NCI-H146 treated with DMSO at 0.1 percent for 48 hours (cell line): ENCODE results near the gene TC2N.
"Not testable (repeated sequence)": the region's sequence is repeated elsewhere in the genome, so short reads cannot be mapped to it uniquely, and the experiment has no call there.

ENCODE experiments used
- DNase-seq: peaks from one replicate; lab custom pipeline; 2025; ENCODE audit not compliant: unreplicated experiment; lab: John Stamatoyannopoulos, UW

Gene TC2N

DNA sequence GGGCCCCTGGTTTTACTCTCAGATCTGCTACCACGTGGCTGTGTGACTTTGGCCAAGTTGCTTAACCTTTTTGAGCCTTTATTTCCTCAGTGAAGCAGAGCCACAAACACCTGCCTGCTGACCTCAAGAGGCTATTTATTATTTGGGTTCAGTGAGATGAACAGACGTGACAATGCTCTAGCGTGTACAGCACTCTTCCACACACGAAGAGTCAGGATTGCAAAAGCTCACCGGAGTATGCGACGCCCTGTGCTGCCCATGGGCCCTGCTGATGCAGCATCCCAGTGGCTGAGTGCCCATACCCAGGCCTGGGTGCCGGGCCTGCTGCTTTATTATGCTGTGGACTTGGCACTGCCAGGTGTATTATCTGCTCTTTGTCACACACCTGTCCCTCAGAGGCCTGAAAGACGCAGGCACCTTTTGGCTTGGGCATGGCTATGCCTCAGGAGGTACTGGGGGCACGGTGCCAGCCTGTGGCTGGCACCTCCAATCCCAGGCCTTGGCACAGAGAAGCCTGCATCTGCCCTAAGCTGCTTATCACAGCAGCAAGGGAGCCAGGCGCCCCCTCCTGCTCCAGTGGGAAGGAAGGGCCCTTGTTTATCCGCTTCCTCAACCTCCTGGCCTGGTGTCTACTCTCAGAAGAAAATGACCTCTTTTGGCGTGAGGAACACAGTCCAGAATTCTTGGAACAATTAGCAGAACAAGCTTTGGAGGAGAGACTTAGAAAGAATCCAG is 22.3 kb upstream of the TC2N start:
- DNase-seq = no peak

DNA sequence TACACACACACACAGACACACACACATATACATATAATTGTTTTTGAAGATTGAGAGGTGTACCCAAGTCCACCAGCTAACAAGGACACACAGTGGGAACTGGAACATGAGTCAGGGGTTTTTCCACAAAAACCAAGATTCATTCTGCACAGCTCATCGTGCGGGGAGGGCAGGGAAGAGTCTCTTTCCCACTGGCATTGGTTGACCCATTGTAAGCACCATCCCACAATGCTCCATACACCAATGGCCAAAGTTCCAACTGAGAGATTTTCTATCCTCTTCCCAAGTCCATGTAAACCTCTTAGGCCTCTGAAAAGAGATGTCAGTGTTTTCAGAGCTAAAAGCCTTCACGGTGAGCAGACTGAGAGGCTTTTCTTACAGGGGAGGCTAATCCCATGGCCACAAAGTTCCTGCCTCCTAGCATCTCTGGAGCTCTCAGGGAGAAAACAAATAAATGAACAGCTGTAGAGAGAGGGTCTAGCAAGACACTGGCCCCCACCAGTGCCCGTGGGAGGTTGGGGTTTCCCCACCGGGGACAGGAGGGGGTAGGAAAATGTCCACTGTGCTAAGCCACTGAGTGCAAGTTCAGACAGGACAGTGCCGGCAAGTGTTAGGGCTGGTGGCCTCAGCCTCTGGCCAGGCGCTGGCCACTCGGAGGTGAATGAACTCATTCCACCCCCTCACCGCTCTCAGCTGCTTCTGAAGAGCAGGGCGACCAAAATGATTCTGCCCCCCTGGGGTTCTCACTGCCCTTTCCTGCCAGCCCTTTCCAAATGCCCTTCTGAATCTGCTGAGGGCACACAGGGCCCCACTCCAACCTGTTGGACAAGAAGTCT is 21.5 kb upstream of the TC2N start:
- DNase-seq = no peak

DNA sequence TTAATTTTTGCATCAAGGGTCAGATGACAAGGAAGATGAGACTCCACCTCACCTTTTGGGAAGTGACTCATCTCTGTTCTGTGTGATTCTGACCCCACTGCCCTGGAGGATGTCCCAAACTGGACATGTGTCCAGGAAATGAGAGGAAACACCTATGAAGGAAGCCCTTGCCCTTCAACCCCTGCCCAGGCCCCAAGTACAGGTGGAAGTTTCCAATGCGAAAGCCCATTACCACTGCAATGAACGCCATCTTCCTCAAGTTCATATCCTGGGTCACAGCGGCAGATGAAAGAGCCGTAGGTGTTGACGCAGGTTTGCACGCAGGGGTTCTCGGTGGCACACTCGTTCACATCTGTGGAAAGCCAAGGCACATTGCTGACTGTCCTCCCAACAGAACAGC is 19.6 kb upstream of the TC2N start:
- DNase-seq = no peak

DNA sequence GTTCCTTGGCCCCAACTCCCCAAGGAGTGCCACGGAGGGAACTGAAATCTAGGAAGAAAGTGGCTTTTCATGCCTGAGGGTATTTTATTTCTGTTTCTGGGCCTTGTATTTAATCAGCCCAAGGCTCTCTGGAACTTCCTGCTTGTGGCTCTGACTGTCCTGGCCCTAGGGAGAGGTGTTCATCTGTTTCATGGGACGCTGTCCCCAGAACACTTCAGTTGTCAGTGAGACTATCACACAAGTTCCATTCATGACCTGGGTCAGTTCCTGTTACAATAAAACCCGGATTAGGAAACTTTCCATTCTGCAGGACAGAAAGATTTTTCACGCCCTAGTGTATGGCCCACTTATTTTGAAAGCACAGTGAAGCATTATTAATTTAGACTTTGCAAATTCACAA is 18.5 kb upstream of the TC2N start:
- no peak for DNase-seq

DNA sequence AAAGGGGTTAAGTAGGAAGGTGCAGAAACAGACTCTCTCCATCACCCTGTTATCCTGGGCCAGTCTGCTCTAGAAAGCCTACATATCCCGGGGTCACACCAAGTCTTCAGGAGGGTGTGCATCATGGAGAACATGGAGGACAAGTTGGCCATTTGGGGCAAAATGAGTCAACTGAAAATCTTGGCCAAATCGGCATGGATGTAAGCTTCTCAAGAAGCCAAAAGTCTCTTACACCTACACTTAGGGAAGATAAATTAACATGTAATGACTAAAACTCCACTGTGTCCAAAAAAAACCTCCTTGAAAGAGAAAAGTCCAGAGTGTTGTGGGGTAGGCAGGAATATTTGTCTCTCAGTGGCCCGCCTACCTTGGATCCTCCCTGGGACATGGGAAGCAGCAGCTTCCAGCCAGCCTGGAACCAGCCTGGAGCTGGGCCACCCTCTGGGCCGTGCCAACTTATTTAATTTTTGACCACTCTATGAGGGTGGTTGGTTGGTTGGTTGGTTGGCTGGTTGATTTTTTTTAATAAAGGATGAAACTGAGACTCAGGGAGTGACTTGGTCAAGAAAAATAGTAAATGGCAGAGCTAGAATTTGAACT is 17.9 kb upstream of the TC2N start:
- no peak for DNase-seq

DNA sequence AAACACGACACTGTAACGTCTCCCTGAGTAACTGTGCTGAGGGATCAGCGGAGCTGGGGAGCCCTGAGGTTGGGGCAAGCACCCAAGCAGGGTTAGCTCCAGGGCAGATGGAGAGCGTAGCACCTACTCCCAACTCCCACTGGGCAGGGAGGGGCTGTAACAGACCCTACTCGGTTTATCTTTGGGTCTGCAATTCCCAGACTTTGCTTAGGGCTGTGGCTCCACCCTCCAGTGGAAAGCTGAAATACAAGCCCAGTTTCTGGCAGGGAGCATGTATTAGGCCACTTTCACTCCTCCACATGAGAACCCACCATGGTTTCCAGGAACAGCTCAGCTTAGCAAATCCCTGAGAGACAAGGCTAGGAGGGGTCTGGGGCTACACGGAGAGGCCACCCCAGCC is 17.3 kb upstream of the TC2N start:
- no peak for DNase-seq

DNA sequence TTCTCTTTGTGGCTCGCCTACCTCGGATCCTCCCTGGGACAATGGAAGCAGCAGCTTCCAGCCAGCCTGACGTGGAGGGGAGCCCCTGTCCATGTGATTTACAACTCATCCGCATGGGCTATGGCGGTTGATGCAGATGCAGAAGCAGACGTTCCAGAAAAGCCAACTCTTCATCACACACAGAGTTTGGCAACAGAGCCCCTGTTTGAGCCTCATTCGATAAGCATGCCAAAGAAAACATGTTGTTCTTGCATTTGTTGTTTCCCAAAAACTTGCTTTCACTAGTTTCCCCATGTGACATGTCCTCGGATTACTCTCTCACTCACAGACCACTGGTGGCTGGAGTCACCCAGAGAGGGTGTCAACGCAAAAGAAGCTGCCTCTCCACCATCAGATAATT is 16.4 kb upstream of the TC2N start:
- DNase-seq = no peak

DNA sequence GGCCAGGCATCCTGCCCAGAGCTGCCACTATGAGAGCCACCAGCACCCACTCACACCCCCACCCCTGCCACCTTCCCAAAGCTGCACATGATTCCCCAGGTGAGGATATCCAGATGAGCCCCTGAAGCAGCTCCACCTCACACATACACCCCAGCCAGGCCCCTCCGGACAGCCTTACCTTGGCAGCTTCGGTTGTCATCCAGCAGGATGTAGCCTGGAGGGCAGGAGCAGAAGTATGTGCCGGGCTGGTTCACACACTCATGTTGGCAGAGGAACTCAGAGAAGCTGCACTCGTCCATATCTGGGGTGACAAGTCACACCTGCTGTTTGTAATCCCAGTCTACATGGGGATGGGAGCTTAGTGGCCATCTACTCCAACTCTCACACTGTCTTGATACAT is 15.4 kb upstream of the TC2N start:
- DNase-seq = no peak

DNA sequence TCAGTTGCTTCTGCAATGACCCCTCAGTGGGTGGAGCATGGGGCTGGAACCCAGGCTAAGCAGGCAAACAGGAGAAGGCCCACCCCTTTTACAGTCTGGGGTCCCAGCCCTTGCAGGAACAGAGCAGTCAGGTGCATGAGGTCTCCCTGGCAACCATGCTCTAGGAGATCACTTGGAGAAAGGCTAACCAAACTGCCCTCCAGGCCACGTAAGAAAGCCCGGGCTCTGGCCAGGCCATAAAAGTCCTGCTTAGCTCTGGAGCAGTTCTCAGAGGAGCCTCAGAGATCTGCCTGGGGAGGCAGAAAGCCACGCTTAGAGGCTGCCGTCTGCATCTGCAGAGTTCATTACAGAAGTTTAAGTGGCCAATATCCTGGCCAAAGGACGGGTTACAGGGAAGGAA is 15.0 kb upstream of the TC2N start:
- no peak for DNase-seq

DNA sequence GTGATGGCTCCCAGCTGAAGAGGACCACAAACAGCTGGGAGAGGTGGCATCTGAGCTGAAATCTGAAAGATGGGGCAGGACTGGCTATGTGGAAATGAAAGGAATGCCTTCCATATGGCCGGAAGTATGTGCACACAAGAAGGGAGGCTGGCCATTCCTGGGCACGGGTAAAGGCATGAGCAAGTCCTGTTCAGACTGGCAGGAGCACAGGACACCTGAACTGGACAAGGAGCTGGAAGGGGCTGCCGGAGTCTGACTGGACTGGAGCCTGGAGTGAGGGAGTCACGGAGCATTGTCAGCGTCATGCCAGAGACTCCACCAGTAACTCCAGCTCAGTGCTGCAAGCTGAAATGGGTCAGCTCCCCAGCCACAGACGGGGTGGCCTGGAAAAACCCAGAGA is 11.9 kb upstream of the TC2N start:
- no peak for DNase-seq

DNA sequence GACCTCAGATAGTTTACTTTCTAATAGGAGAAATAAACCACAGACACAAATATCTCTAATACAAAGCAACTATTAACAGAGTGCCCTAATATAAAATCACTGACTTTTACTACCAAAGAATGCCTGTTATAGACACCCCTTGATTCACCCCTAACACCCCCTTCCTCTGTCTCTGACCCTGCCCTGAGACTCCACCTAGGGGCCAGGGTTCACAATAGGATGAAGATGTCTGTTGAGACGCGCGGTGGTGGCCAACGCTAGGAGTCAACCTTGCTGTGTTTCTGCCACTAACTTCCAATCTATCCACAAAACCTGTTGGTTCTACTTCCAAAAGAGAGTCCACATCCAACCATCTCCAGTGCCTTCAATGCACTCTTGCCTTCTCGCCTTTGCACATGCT is 10.9 kb upstream of the TC2N start:
- no peak for DNase-seq

DNA sequence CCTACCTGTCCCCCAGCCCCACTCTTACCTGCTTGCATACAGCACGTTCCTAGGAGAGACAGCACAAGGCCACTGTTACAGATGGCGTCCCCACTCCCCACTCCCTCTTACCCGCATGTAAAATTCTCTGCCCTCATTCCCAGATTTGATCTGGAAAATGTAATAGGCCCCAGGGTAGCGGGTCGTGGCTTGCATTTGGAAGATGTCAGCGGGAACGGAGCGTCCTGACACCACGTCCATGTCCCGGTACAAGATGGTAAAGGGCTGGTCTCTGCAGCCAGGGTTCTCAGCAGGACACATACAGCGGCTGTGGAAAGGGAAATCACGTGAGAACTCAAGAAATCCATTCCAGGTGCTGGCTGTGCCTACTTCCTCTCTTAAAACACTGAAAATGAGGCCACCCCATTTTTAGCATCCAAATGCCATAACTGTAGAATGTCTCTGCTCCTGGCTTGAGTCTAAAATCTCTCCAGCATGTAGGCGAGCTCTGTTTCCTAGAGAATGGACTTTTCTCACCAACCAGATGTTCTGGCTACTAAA is 10.1 kb upstream of the TC2N start:
- no peak for DNase-seq

DNA sequence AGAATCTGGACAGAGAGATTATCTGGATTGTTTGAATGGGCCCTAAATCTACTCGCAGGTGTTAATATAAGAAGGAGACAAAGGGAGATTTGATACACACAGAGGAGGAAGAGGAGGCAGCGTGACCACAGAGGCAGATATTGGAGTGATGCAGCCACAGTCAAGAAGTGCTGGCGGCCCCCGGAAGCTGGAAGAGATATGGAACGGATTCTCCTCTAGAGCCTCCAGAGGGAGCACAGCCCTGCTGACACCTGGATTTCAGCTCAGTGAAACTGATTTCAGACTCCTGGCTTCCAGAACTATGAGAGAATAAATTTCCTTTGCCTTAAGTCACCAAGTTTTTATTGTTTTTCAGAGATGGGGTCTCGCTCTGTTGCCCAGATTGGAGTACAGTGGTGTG is 9.2 kb upstream of the TC2N start:
- no peak for DNase-seq

DNA sequence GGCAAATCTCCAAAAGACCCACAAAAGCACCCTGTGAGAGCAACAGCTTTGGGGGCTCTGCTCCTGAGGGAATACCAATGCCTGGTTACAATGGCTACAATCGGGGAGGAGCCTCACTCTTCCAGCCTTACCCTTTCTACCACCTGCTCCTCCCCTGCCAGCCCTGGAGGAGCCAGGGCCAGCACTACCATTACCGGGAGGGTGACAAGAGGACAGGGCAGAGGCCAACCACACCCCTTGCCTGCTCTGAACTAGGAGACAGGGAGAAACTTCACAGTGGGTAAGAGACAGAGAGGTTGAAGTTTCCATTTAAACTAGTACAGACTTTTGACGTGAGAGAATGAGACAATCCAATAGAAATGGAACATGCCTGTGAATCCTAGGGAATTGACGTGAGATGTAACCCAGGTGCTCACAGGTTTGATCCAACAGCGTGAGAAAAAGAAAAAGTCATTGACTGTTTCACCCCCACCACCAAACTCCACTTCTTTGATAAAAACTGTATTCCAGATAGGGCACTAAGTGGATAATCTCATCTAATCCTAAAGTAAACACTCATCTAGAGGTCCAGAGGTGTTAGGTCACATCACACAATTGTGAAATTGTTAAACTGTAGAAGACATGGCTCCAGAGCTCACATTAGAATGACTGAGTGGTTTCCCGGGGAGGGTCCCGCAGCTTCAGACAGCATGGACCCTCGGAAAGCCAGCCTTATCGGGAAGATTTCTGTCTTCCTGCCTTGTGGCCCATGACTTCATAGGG is 8.4 kb upstream of the TC2N start:
- no peak for DNase-seq

DNA sequence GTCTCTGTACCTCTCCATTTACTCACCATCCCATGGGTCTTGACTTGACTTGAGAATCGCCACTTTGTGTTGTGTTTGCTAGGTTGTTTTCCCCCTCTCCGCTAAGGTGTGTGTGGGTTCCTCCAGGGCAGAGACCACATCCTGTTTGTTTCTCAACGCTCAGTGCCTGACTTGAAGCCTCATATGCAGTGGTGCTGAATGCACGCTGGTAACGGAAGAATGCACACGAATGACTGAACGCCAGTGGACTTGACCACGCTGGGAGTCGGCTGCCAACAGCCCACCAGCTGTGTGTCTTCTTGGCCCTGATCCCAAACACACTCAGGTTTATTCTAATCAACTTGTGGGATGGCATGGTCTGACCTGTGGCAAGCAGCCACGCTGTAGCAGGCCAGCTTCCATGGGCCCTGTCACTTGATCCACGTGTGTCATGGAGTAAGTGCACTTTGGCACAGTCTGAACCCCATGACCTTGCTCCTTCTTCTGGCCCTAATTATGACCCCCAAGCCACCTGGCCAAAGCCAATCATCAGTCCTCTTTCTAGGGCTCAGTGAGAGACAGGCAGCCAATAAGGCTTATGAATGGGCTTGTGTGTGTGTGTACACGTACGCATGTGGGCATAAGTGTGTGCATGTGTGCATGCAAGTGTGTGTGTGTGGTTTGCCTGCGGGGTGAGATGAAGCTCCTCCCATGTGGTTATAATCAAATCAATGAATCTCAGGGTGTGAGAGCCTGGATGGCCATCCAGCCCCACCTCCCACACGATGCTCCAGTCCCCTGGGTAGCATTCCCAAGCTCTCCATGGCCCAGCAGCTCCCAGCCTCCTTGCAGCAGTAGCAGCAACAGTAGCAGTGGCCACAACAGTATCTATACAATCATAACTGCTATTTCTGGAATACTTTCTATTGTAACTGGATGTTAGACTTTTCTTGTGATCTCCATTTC is 6.4 kb upstream of the TC2N start:
- DNase-seq = no peak

DNA sequence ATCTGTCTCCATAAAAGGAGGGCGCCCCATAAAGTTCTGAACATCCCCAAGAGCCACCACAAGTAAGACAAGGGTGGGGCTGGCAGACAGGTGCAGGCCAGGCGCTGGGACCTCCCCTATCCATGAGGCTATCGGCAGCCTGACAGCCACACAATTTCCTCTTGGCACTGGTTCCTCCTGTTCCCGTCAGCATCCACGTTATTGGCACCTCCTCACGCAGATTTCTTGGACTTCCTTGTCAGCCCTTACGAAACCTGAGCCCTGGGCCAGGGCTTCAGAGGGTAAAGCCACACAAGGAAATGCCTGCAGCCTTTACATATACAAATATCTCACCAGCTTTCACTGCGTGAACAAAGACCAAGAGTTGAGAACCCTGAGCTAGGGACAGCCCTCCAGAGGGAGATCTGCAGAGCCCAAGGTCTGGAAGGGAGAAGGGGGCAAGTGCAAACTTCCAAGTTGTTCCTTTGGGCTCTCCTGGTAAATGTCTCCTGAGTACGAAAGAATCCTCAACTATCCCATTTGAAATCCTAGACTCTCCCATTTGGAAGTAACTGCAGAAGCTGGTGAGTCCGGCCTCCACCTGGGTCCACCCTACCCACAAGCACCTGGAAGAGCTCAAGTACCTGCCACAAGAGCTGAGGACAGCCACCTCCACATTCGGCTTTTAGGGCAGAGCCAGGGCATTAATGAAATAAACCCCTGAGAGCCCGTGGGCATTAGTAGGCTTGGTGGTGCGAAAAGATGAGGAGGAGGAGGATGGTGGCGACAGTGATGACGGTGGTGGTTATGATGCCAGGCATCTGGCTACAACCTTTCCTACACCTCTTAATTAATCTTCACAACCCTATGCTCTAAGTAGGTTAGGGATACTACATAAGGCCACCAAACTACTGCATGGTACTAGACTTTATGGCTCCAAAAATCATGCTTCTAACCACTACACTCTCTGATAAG is 5.5 kb upstream of the TC2N start:
- no peak for DNase-seq

DNA sequence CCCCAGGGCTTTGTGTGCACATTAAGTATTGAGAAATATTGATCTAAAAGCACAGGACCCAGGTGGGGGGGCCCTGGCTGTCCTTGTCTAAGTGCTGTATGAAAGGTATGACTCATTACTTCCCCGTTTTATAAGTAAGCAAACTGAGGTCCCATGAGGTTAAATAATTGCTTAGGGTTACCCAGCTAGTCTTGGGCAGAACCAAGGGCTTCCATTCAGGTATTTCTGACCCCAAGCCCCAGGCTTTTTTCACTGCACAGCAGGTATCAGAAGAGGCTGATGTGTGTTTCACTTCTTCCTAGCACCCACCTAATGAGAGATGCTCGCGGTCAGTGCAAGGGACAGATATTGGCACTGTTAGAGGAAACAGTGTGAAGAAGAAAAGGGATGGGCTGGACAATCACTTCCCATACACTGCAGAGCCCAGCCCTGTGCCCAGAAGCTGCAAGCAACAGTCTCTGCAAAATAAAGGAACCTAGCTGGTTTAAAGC is 4.7 kb upstream of the TC2N start:
- DNase-seq = no peak

DNA sequence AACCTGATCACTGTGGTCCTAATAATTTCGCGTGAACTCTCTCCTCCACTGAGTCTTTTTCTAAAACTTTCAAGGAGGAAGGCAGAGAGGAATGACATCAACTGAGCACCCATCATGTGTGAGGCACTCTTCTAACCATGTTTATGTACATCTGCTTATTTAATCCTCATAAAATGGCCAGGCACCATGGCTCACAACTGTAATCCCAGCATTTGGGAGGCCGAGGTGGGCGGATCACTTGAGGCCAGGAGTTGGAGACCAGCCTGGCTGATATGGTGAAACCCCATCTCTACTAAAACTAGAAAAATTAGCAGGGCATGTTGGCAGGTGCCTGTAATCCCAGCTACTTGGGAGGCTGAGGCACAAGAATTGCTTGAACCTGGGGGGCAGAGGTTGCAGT is 4.1 kb upstream of the TC2N start:
- DNase-seq = not testable (repeated sequence)

DNA sequence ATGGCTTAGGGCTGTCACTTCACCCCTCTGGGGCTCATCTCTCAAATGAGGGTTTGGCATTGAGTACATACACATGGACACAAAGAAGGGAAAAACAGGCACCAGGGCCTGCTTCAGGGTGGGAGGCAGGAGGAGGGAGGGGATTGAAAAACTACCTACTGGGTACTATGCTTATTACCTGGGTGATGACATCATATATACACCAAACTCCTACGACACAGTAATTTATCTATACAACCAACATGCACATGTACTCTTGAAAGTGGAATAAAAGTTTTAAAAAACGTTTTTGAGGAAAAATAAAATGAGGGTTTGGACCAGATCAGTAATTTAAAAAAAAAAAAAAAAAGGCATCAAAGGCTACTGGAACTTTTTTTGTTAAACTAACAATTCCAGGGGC is 3.6 kb upstream of the TC2N start:
- no peak for DNase-seq
